Mammary epithelial cell (primary cell): Measurements from ENCODE around the gene SFXN3.

Experiments
- CTCF ChIP-seq, 2 donors: IDR thresholded peaks in 1 of 2; conservative IDR thresholded peaks in 1 of 2; 2 replicates each; pipeline ENCODE4 v1.5.1; 2011 to 2012; ENCODE audit warnings: inconsistent platforms in 2 of 2, low read length in 2 of 2, mild to moderate bottlenecking in 2 of 2, control low read depth in 1 of 2, low read depth in 1 of 2; ENCODE audit not compliant: insufficient read depth in 1 of 2; ENCODE audit errors: extremely low read depth in 1 of 2
- EZH2 ChIP-seq: IDR thresholded peaks from 2 replicates; pipeline ENCODE4 v1.6.1; 2012; ENCODE audit warnings: low read length, inconsistent platforms, borderline replicate concordance

DNA sequence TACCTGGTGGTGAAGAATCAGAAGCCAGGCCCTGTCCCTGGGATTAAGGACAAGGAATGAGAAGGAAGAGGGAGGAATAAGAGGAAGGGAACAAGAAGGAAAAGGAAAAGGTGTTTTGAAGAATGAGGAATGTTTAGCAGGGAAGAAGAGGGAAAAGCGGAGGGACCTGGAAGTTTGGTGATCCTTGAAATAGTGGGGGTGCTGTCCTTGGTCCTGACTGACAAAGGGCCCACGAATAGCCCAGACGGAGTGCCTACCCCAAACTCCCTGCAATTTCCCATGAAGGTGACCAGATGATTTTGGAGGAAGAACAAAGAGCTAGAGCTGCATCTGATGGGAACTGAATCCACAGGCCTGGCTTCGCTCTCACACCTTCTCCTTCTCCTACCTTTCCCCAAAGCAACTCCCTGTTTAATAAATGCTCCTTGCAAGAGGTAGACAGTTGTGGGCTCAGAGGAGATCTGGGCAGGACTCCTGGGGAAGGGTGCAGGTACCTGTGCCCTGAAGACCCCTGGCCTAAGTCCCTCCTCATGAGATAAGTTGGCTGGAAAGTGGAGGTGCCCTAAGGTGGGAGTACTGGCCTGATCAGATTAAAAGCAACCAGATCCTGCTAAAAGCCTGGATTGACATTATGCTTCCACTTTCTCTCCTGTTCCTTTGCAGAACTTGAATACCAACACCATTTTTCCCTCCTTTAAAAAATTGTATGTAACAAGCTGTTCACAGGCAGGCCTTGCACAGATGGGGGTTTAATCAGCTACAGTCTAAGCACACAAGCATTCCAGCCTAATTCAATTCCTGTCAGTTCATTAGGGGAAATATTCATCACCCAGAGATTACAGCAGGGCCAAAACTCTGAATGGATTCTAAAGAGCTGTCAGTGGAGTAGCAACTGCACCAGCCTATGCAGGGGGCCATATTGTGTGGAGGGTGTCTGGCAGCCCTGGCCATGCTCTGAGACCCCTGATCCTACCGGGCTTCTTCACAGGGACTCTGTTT is 50.2 kb downstream of the SFXN3 start:
- TF ChIP-seq CTCF (conservative IDR thresholded peaks at IDR 0.05 in 1 of 2, IDR thresholded peaks at IDR 0.05 in 1 of 2; ENCODE audit: extremely low read depth in 1 of 2, insufficient read depth in 1 of 2, low read depth in 1 of 2, low read length in 2 of 2) (no peak), EZH2 (no peak)
